Suppressor macrophage treated with lipopolysaccharide for 1 hour (primary cell): ENCODE results near the gene SH2D2A.

ENCODE experiments used
- DNase-seq, 3 donors: peaks; one replicate each; pipeline ENCODE4 v3.0.0-alpha.2; 2020 to 2022

Gene SH2D2A

DNA sequence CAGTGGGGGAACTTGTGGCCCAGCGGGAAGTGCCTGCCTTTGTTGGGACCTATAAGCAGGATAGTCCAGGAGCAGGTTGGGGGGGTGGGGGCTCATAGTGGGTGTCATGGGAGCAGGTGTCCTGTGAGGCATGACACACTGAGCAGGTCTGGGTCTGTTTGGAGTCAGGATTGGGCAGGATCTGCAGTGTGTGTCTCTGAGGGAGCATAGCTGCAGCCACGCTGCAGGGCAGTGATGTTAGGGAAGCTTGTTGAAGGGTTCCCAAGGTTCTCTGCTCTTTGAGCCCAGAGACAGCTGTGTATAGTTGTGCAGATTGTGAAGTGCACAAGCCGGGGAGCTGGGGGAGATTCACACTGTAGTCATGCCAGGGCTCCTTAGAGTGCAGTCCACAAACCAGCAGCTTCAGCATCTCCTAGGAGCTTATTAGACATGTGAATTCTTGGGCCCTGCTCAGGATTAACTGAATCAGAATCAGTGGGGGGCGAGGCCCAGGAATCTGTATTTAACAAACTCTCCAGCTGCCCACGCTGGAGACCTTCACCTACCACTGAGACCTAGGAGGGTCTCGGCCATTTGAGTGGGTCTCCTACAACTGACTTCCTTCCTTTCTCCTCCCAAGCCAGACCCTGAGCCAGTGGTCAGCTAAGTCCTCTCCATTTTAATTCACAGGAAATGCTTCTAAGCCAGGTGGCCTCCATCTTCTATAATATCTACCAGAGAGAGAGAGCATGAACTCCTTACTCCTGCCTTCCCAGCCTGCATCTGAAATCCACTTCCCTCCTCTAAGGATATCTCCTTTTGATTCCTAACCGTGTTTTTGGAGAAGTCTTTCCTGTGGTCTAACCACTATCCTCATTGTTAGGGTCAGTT lies 31.2 kb upstream of the SH2D2A start:
- no peak for DNase-seq

DNA sequence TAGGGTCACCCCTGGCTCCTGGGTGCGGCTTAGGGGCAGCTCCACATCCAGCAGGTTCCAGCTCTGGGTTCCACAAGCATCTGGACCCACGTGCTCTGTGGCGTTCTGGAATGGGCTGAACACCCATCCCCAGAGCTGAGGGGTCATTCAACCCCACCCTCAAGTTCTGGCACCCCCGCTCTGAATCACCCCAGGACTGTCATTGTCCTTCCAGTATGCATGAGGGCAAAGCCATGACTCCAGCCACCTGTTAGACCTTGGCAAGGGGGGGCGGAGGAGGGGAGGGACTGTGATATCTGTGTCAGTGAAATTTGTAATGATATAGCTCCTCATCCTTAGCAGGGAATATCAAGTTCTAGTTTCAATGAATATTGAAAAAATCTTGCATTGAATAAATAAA lies 30.0 kb upstream of the SH2D2A start:
- DNase-seq, result no peak

DNA sequence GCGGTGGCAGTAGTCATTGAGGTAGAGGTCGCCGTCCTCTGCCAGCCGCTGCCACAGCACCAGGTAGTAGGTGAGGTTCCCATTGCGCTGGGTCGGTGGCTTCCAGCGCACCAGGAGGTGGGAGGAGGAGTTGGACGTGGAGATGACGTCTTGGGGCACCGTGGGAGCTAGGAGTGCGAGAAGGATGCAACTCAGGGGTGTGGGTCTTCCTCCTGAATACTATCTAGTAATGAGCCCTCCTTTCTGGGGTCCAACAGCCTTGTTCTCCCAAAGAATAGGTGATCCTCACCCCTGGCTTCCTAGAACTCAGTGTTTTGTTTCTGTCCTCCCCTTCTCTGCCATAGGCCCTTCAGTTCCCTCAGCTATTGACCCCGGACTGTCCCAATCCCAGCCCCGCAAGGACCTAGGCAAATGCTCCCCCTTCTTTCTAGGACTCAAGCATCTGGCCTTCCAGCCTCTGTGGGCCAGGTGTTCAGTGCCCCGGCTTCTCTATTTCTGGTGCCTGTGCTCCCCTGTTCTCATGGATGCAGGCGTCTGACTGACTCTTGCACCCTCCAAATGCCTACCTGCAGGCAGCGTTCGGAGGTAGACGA lies 29.4 kb upstream of the SH2D2A start:
- no peak for DNase-seq

DNA sequence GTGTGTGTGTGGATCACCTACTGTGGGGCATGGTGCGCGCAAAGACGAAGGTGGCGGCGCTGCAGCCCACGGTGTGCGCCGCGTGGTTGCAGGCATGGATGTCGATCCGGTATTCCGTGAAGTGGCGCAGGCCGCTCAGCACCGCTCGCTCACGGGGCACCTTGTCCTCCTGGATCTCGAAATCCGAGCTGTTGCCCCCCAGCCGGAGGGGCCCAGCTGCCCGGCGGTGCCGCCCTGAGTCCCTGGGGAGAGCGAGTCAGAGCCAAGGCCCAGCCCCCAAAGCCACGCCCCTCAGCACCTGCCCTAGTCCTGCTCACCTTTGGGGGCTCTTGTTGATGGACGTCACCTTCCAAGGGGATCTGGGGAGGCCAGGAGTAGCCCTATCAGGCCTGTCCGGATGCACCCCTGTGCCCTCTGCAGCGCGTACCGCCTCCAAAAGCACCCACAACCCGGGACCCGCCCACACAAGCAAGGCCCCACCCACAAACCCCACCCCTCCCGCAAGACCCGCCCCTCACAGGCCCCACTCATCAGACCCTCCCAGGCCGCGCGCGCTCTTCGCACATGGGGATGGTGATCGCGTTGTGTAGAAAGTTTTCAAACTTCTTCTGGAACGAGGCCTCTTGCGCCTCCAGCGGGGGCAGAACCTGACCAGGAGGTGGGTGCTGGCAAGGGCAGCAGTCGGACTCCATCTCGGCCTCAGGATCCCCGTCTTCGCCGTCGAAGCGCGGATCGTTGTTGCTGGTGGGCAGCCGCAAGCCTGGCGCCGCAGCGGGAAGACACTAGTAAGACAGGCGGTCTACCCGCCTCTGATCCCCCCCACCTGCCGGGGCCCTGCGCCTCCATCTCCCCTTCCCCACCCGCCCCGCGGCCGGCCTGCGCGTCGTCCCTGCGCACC lies 28.7 kb upstream of the SH2D2A start:
- peak in 1 of 3 donors; percentile 36 for DNase-seq

DNA sequence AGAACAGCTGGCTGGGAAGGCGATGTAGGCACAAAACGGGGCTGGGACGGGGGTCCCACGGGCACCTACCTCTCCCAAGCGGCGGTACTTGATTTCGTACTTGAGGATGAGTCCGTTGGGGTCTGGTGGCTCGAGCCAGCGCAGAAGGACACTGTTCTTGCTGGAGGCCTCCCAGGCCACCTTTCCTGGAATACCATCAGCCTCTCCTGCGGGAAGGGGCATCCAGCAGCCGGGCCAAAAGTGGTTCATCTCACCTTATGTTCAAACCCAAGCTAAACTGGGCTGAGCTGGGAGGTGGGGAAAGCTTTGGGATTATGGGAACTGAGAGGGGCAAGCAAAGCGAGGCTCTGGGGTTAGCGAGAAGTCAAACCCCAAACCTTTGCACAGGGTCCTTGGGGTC lies 28.0 kb upstream of the SH2D2A start:
- no peak for DNase-seq

DNA sequence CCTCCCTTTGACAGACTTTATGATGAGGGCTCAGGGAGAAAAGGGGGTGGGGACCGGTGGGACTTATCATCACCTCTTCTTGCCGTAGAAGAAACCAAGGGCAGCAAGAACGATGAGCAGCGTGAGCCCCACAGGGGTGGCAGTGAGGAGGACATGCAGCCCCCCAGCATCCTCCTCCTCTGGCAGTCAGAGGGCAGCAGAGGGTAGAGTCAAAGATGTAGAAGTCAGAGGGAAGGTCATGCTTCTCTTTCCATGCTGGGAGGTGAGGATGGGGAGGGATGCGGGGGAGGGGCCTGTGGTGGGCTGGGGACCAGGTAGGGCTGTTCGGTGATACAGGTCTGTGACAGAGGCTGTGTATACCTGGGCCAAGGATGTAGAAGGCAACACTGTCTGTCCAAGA lies 27.5 kb upstream of the SH2D2A start:
- DNase-seq, result no peak

DNA sequence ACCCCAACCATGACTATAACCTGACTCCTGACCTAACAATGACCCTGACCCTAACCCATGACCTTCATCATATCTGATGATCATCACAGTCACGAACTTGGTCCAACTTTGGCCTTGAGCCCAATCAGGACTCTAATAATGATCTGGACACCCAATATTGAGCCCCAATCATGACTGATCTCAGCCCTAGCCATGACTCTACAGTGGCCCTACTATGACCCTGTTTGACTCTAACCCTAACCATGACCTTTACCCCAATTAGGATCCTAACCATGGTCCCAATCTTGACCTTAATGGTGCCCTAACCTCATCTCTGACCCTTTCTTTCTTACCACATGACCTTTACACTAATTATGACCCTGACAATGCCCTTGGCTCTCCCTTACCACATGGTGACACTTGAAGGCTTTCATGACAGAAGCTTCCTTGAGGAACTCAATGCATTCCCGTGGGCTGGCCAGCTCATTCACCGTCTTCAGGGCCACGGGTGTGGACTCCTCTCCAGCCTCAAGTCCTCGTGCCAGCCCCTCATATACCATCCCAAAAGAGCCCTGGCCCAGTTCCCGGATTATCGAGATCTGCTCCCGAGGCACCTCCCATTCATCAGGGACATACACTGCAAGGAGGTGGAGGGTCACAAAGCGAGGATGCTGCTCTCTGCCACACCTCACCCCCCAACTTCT lies 26.1 kb upstream of the SH2D2A start:
- DNase-seq, result no peak

DNA sequence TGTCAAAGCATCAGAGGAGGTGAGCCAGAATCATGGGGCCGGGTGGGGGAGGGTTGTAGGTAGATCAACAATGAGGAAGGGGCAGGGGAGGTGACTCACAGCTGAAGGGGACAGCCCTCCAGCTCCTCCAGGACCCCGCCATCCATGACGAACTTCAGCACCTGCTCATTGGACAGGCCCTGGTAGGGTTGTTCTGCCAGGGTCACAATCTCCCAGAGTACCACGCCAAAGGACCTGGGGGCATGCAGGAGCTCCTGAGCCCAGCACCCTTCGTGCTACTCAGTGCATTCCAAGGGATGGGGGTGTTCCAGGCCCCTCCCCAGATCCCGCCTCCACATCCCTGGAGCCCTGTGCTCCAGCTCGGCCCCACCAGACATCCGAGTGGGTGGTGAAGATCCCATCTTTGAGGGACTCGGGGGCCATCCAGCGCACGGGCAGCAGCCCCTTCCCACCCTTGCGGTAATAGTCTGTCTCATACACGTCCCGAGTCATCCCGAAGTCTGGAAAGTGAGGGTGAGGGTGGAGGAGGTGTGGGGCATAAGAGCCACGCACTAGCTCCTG lies 24.7 kb upstream of the SH2D2A start:
- DNase-seq, result no peak

DNA sequence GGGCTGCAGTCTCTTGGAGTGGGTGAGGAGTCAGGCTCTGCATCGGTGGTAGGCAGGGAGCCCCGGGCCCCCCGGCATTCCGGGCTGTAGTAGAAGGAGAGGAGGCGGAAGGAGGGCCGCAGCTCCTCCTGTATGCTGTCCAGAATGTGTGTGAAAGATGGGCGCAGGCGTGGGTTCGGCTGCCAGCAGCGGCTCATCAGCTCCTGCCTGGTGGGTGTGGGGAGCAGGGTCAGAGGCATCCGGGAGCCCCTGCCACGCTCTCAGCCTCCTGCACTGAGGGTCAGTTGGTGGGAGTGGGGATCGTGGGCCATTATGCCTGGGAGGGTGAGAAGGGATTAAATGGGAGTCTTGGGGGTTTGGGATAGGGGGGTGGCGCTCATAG lies 24.2 kb upstream of the SH2D2A start:
- DNase-seq, result no peak

DNA sequence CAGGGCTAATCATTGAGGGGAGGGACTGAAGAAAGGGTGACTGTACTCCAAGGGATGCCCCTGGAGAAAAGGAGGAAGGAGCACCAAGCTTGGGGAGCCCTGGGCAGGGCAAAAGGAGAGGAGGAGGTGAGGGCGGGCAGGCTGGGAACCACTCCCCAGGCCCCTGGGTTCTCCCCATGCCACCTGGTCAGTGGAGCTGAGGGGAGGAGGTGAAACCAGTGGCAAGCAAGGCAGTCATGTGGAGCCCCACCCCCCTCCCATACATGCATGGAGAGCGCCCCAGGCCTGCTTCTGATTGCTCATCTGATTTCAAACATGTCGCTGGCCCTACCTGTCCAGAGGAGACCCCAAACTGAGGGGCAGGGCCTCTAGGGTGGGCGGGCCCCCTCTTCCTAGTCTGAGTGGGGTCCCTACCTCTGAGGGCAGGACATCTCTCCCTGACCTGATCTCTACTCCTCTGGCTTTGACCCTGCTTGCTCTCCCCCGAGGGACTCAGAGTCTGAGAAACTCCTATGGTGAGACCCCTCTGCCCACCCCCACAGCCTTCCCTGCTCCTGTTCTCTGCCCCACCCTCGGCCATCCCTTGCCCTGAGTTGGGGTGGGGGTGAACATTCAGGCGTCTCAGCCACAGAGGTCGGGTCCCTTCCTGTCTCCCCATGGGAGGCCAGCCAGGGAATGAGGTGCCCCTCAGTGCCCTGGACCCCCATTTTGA lies 23.7 kb upstream of the SH2D2A start:
- no peak for DNase-seq

DNA sequence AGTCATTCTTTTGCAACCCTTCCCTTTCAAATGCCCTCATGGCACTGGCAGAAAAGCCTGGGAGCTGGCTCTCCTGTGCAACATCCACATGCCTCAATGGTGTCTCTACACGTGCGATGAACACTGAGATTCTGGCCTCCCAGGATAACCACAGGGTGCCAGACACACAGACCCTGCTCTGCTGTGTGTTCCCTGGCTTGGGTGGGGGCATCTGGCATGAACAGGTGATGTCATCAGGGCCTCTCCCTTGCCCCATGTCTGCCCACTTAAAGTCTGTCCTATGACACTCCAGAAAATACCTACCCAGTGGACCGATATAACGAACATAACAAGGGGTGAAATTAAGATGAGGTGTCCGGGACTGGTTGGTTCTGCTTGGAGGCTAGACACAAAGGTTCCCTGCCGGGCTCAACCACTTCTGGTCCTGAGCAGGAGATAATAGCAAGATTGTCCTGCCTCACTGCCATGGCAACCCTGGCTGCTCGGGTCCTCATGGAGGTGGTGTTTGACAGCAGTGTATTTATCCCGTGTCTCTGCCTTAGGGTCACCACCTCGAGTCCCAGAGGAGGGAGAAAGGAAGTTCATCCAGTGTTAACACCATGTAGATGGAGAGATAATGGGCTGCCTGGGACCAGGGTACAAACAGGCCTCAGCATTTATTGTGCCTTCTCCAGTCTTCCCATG lies 22.9 kb upstream of the SH2D2A start:
- no peak for DNase-seq

DNA sequence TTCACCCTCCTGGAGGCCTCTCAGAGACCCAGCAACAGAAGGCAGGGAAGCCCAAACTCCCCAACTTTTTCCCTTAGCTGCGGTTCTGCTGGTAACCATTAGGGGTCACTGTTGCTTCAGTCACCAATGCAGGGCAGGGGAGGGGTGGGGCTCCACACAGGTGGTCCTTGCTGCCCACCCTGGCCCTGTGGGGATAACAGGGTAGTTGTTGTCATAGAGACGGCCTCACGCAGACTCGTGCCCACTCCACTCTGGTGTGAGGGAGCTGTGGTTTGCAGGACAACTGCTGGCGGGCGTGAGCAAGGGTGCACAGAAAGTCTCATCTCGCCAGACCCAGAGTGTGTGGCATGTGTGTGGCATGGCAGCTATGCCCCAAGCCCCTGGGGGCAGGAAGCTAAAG lies 22.3 kb upstream of the SH2D2A start:
- DNase-seq, result peak; percentile 41 to 57 (median 51)

DNA sequence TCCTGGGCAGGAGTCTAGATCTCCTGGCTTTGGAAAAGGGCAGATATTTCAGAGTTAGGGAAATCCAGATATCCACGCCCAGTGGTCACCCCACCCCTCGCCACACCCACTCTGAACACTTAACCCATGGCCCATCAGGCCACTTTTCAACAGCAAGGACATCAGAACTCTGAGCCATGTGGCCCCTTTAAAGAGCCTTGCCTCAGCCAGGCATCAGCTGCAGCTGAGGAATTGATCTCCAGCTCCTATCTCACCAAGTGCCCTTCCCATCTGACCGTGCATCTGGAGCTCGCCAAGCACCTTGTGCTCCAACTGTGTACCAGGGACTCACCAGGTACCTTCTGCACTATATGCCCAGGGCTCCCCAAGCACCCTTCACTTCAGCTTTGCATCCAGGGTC lies 20.2 kb upstream of the SH2D2A start:
- DNase-seq, result no peak

DNA sequence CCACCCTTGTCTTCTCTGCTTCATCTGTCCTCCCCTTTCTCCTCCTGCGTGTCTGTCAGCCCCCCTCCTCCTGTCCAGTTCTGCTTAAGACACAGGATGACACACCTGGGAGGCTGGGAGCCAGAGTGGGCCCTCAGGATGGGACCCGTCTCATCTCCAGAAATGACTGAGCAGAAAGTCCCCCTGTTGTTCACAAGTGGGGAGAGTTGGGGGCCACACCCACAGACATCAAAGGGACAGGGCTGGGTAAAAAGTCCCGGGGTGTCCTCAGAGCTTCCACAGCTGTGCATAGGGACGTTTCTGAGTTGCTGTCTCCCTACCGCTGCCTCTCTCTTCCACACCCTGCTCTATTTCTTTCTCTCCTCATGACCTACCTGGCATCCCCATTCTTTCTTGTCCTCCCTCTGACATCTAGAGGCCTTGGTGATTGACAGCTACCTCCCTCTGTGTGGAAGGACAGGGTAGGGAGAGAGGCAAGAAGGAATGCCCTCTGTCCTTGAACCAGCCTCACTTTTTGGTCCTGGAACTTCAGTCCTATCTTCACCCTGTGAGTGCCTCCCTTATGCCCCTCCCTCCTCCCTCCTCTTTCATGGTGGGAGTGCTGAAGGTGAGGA lies 19.5 kb upstream of the SH2D2A start:
- DNase-seq, result no peak

DNA sequence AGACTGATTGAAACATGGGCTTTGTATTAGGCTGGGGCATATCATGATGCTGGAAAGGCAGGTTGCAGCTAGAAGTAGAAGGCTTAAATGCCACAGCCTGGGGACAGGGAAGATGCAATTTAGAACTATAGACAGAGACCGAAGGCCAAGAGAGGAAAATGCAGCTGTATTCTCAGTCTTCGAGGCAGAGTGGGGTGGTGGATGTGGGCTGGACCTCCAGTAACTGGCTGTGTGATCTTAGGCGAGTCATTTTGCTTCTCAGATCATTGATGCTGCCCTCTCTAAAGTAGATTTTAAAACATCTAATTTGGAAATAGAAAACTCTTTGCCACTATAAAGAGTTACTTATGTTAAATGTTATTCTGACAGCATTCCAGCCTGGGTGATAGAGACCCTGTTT lies 17.7 kb upstream of the SH2D2A start:
- DNase-seq, result no peak

DNA sequence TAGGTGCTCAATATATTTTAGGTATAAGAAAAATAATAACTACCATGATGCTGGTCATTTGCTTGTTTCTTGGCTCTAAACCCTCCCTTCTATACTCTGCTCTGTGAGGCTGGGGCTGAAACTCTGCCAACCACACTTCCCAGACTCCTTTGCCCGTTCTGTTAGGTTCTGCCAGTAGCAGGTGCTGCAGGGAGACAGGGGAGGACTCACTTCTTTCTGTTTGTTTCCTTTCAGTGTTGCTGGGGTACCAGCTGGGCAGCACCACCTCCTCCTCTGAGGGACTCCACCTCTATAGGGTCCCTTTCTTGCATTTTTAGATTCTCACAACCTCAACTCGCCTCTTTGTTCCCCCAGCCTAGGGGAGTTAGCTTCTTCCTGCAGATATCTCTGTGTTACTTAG lies 17.0 kb upstream of the SH2D2A start:
- no peak for DNase-seq

DNA sequence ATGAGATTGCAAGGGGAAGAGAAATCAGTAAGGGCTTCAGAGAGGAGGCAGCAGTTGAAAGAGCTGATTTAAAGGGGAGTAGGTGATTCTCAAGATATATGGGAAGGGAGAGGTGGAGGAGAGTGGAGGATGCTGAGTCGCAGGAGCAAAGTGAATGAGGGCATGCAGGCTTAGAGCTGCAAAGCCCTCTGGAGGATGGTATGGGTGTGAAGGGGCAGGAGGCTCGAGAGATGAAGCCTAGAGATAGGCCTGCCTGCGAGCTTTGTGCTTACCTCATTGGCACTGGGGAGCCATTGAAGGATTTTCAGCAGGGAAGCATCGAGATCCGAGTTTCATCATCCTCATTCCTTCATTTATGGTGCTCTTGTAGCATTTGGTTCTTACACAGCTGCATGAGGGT lies 15.8 kb upstream of the SH2D2A start:
- no peak for DNase-seq

DNA sequence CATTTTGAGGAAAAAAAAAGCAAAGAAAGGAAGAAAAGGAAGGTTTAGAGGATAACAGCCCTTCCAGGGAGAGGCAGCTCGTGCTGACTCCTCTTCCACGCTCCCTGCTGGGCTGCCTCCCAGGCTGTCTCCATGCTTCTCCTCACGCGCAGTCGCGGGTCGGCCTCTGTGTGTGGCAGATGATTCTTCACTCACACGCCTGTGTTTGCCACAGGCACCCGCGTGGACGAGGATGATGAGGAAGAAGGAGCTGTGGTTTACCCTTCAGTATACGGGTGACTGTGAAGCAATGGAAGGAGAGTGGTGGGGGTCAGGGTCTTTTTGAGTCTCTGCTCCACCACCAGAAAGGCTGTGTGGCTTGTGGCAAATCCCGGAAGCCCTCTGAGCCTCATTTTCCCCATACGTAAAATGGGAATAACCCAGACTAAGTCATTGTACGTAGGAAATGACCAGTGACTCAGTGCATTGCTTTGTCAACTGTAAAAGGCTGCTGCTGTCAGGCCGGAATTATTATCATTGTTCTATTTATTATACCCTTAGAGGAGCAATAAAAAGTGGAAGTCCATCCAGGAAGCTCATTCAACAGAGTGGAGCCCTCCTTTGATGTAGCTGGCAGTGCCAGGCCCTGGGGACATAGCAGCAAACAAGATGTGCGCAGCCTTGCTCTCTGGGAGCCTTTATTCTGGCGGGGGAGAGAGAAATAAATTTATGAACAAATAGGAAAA lies 11.9 kb upstream of the SH2D2A start:
- peak in 2 of 3 donors; percentile 37 to 53 for DNase-seq

DNA sequence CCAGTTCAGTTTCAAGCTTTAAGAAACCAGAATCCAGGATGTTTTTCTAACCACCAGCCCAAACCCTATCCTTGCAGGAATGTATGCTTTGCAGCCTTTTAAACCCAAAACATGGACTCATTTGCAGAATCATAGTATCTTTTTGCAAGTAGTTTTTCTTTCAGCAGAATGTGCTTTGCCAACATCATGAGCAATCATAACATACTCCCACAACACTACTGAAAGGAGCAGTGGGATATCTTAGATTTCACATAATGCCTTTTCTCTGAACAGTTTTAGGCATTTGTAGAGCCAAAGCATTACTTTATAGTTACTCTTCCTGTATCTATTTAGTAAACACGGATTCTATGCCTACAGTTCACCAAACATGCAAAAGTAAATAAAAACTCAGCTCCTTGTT lies 10.0 kb upstream of the SH2D2A start:
- no peak for DNase-seq

DNA sequence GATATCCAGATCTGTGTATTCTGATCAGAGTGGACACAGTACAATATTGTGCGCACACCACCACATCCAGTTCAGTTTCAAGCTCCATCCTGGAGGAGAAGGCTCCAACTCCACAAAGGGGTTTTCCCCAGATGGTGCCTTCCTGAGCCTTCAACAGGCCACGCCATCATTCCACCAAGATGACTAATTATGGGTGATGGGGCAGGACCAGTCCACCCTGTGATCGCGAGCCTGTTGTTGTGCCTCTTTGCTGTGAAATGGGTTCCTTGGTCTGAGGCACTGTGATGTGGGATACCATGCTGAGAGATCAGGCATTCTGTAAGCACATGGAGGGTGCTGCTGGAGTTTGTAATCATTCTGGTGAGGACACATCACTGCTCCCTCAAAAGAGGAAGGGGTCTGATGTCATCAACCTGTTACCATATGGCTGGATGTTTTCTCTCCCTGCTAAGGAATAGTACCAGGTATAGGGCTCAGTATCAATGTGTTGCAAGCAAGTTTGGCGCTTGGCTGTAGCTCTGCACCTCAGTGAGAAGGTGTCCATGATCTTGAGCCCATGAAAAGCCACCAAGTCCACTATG lies 6.7 kb upstream of the SH2D2A start:
- peak in 1 of 3 donors; percentile 35 for DNase-seq
